Measurements from ENCODE around the gene ZNF423.

The ZNF423 gene

DNA sequence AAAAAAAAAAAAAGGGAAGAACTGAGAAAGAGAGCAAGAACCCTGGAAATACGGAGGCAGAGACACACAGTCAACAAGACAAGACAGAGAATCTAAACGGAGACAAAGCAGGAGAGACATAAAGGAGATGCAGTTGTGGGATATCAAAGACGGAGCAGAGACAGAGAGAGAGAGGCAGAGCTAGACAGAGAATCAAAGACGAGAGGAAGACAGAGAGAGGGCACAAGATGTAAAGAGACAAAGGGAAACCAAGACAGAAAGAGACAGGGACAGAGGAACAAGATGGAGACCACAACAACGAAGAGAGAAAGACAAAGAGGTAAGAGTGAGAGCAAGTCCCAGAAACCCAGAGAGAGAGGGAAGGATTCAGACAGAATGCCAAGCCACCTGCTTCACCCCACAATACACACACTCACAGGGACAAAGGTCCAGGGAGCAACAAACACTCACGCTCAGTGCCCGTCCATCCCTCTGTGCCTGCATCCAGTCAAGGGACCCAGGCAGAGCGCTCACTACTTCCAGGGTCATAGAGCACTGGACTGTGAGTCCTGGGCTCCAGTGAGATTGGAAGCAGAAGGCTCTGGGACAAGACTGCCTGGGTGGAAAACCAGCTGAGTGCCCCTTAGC lies 393.4 kb downstream of the ZNF423 start:
- no peak for DNase-seq

- no peak for DNase-seq
Observed at GRCh38 chr16:49461517-49461951, 394.4 kb downstream of the ZNF423 start.

GRCh38 chr16:49460786-49461470 lies 395.0 kb downstream of the ZNF423 start:
- DNase-seq: no peak

DNA sequence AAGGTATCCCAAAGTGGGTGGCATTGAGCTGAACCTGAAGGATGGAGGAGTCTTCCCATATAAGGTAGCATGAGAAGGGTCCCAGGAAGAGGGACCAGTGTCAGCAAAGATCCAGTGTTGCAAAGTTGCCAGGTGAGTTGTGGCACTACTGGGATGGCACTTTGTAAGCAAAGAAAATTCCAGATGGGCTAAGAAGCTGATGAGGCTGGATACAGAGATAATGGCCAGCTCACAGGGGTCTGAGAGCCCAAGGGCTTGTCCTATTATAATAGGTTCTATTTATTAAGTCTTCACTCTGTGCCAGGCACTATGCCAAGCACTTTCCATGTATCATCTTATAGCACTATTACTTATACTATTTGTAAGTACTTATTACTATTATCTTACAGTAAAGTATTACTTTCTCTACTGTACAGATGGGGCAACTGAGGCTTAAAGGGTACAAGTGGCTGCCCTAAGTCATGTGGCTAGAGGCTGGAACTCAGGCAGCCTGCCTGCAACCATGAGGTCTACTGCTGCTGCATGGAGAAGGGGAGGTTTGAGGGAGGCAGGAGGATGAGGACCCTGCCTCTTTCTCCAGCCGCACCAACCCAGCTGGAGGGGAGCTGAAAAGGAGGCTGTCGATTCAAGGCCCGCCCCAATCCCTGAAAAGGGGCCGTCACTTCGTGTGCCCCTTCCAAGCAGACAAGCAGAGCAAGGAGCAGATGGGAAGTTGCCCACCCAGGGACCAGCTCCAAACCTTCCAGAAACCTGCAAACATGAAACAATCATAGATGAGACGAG lies 395.8 kb downstream of the ZNF423 start:
- DNase-seq: no peak

GRCh38 chr16:49458656-49459445 lies 397.1 kb downstream of the ZNF423 start:
- no peak for DNase-seq

DNA sequence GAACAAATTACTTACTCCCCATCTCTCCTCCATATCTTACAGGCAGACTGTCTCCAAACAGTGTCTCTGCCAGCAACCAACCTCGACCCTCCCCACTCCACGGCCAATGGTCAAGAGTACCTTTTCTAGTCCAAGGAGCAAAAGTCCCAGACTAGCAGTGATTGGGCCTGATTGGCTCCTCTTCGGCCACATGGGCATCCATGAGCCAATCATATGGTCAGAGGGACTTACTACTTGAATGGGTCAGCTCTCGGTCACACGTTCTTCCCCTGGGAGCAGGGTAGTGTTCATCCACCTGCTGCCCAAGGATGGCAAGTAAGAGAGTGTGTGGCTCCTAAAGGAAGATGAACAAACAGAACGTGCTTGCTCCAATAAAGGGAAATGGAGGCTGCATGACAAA lies 397.7 kb downstream of the ZNF423 start:
- no peak for DNase-seq

DNA sequence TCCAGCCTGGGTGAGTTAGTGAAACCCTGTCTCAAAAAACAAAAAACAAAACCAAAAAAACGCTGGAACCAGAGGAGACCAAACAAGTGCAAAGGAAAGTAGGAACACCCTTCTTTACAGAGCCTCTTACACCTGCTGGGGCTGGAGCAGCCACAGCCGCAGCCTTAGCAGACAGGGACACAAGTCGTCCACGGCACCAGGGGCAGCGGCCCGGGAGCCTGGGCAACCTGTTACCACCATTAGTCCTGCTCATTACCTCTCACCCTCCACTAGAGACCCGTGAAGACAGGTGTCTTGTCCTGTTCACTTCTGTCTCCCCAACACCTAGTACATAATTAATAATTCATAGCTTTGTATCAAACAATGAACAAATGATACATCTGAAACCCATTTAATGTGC lies 398.7 kb downstream of the ZNF423 start:
- no peak for DNase-seq

- no peak for DNase-seq
Observed at GRCh38 chr16:49456763-49457162, 399.1 kb downstream of the ZNF423 start.

DNA sequence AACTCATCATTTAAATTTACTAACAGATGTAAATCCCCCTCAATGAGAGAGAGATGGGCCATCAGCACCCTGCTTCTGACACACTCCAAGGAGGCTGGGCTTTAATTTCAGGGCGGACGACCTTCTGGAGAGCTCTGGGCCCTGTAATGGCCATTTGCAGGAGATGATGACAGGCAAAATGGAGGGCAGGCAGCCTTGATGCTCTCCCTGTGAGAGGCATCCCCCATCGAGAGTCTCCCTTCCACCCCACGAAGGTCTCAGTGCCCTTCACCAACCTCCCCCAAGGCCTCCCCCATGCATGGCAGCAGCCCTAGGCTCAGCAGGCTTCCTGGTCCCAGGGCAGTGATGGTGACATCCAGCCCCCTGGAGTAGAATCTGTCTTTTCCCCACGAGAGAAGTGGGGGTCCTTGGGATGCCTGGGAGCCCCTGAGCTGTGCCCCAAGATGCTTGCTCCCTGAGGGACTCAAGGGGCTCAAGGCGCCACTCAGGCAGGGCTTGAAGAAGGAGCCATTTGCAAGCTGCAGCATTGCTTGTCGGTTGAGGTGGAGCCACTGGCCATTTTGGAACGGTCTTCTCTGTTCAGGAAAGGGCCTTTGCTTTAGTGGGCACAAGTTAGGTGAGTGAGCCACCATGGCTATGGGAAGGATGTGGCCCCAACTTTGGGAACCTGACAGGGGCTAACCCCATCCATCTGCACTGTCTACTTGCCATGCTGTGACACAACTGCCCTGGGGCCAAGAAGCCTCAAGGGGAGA lies 399.7 kb downstream of the ZNF423 start:
- DNase-seq: no peak

- no peak for DNase-seq
Observed at GRCh38 chr16:49455181-49455990, 400.5 kb downstream of the ZNF423 start.

- DNase-seq: no peak
Observed at GRCh38 chr16:49454426-49455180, 401.3 kb downstream of the ZNF423 start.

GRCh38 chr16:49453983-49454382 lies 401.9 kb downstream of the ZNF423 start:
- no peak for DNase-seq

- no peak for DNase-seq
Observed at GRCh38 chr16:49453021-49453420, 402.9 kb downstream of the ZNF423 start.

DNA sequence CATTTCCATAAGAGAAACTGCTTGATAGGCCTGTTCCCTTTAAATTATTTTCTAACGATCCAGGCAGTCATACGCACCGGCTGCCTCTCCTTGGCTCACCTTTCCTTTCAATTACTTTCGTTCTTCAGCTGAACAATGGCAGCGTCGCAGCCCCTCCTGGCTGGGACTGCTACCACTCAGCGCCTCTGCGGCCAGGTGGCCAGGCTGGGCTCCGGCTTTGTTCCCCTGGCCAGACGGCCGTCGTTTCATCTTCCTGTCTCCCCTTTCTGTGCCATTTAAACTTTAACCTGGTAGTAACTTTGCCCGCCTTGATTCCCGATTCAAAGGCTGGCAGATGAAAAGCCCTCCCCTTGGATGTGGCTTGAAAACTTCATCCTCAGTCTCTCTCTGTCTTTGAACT lies 403.3 kb downstream of the ZNF423 start:
- no peak for DNase-seq

DNA sequence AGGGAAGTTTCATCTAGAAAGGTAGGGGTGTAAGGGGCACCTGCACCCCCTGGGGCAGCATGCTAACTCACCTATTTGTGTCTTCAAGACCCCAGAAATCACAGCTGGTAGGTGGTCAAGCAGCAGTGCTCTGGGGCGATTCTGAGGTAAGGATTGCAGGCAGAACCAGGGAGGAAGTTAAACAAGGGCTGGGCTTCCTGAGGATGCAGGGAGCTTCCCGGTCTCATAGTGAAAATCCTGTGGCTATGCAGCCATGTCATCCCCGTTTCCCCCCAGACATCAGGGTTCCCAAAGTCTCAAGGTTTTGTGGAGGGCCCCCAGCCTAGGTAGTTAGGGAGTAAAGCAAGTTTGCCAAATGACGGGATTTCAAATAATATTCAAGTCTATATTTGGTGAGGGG lies 403.8 kb downstream of the ZNF423 start:
- DNase-seq: no peak

DNA sequence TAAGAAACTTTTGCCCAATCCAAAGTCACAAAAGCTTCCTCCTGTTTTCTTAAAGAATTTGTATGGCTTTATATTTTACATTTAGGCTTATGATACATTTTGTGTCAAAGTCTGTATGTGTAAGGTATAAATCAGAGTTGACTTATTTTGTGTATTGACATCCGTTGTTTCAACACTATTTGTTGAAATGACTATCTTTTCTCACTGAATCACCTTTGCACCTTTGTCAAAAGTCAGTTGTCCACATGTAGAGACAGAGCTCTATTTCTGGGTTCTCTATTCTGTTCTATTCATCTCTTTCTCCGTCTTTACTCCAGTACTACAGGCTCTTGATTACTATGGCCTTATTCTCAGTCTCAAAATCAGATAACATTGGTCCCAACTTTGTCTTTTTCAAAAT lies 409.1 kb downstream of the ZNF423 start:
- no peak for DNase-seq

- no peak for DNase-seq
Observed at GRCh38 chr16:49443576-49443975, 412.3 kb downstream of the ZNF423 start.

DNA sequence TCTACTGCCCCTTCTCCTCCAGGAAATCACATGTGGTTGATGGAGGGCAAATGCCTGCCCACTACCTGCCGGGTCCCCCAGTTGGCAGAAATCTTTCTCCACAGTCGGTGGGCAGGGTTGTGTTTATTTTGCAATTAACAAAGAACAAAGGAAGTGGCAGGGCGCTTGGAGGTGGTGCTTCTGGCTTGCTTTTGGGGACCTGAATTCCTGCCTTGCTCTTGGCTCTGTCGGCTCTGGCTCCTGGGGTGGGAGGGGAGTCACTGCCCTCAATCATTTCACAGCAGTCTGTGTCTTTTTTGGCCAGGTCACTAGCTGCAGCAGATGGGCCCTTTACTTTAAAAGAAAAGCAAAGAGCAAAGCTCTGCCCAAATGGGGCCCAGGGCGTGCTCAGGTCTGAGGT lies 413.1 kb downstream of the ZNF423 start:
- DNase-seq: no peak

GRCh38 chr16:49441366-49441780 lies 414.5 kb downstream of the ZNF423 start:
- no peak for DNase-seq

- DNase-seq: no peak
Observed at GRCh38 chr16:49440156-49441065, 415.5 kb downstream of the ZNF423 start.

Data from NCI-H226 (cell line).